Osteocyte (in vitro differentiated cells): Measurements from ENCODE around the gene EPS8. TPM values are rescaled to one million over a fixed set of nuclear protein-coding genes. Genes with fewer than 3 reads are reported as not detected.

Experiments
- DNase-seq: peaks from one replicate; pipeline ENCODE4 v3.0.0; 2021; ENCODE audit warnings: mixed read lengths; ENCODE audit not compliant: unreplicated experiment; ENCODE audit errors: extremely low spot score
- H3K27ac Mint-ChIP-seq: one replicate; pipeline ENCODE4 v1.8.0; 2021; ENCODE audit warnings: mild to moderate bottlenecking, mixed read lengths; ENCODE audit not compliant: unreplicated experiment
- H3K27me3 Mint-ChIP-seq: one replicate; pipeline ENCODE4 v1.8.0; 2021; ENCODE audit warnings: mixed read lengths; ENCODE audit not compliant: unreplicated experiment
- H3K36me3 Mint-ChIP-seq: one replicate; pipeline ENCODE4 v1.8.0; 2021; ENCODE audit warnings: mixed read lengths; ENCODE audit not compliant: unreplicated experiment
- H3K4me1 Mint-ChIP-seq: one replicate; pipeline ENCODE4 v1.8.0; 2021; ENCODE audit warnings: mixed read lengths; ENCODE audit not compliant: unreplicated experiment
- H3K4me3 Mint-ChIP-seq: one replicate; pipeline ENCODE4 v1.8.0; 2021; ENCODE audit warnings: mild to moderate bottlenecking, moderate library complexity, mixed read lengths; ENCODE audit not compliant: unreplicated experiment
- H3K9me3 Mint-ChIP-seq: one replicate; pipeline ENCODE4 v1.8.0; 2021; ENCODE audit warnings: mixed read lengths; ENCODE audit not compliant: unreplicated experiment
- CTCF ChIP-seq: fragments of 200-600 bp; sonication (generic); IDR thresholded peaks from 2 replicates; pipeline ENCODE4 v1.5.0; 2021; ENCODE audit warnings: antibody characterized with exemption, mild to moderate bottlenecking, moderate library complexity
- total RNA-seq: library from RNA; stranded (reverse); gene quantifications from 2 replicates; pipeline ENCODE4 v1.2.1, GENCODE V29; 2021

Gene EPS8
- total RNA-seq, 1 donor from 2014 or later = 308 TPM

- TF ChIP-seq CTCF = no peak
- Mint-ChIP-seq H3K27me3 (no peaks in the 10 kb centered on the region), H3K4me1 (peaks cover 39% of the 10 kb centered on the region), H3K9me3 (no peaks in the 10 kb centered on the region), H3K4me3 (no peak overlapping the region), H3K27ac (no peak overlapping the region), H3K36me3 (no peaks in the 10 kb centered on the region)
- no peak for DNase-seq
These were observed 191.9 kb downstream of the EPS8 start for GRCh38 chr12:15597125-15597830.

GRCh38 chr12:15596174-15596573 lies 193.0 kb downstream of the EPS8 start:
- Mint-ChIP-seq H3K4me3 (no peak overlapping the region), H3K4me1 (peaks cover 43% of the 10 kb centered on the region), H3K9me3 (no peaks in the 10 kb centered on the region), H3K36me3 (no peaks in the 10 kb centered on the region), H3K27ac (no peak overlapping the region), H3K27me3 (no peaks in the 10 kb centered on the region)
- no peak for TF ChIP-seq CTCF
- DNase-seq = no peak

GRCh38 chr12:15592934-15593333 lies 196.3 kb downstream of the EPS8 start:
- Mint-ChIP-seq H3K9me3 (no peaks in the 10 kb centered on the region), H3K36me3 (no peaks in the 10 kb centered on the region), H3K4me3 (no peak overlapping the region), H3K27me3 (no peaks in the 10 kb centered on the region), H3K27ac (no peak overlapping the region), H3K4me1 (peaks cover 38% of the 10 kb centered on the region)
- no peak for DNase-seq
- TF ChIP-seq CTCF = peak; percentile 23

DNA sequence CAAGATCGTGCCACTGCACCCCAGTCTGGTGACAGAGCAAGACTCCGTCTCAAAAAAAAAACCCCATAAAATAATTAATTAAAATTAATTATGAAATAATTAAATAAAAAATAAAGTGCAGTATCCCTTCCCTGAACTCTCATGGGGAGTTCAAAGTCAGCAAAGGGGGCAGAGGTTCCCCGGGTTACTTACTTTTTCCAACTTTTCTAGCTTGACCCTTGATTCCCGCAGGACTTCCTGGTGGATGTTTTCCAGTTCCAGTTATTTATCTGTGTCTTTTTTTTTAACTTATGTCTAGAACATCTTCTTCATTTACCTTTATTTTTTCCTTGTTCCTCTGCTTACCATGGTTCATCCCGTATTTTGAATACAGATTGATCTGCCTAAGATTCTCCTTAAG lies 197.4 kb downstream of the EPS8 start:
- no peak for TF ChIP-seq CTCF

GRCh38 chr12:15590180-15590826 lies 198.9 kb downstream of the EPS8 start:
- TF ChIP-seq CTCF = peak; percentile 93
- H3K36me3 Mint-ChIP-seq = no peaks in the 10 kb centered on the region
- peak overlapping the region; percentile 62 for H3K4me3 Mint-ChIP-seq
- DNase-seq = no peak
- H3K27me3 Mint-ChIP-seq = no peaks in the 10 kb centered on the region
- H3K9me3 Mint-ChIP-seq = no peaks in the 10 kb centered on the region
- peak overlapping the region; percentile 86 for H3K27ac Mint-ChIP-seq
- peaks cover 41% of the 10 kb centered on the region for H3K4me1 Mint-ChIP-seq

More for the DNA sequence above, 197.4 kb downstream of the EPS8 start:
- Mint-ChIP-seq H3K4me1 (peaks cover 43% of the 10 kb centered on the region), H3K9me3 (no peaks in the 10 kb centered on the region), H3K36me3 (no peaks in the 10 kb centered on the region), H3K4me3 (no peak overlapping the region), H3K27ac (peak overlapping the region; percentile 21), H3K27me3 (no peaks in the 10 kb centered on the region)
- DNase-seq = no peak
